Esophagus muscularis mucosa (tissue), 4 donors: ENCODE data around the gene P4HB. TPM values are rescaled to one million over a fixed set of nuclear protein-coding genes. Genes with fewer than 3 reads are reported as not detected.

ENCODE experiments used
- DNase-seq: peaks from one replicate; pipeline ENCODE4 v3.0.0-alpha.2; 2017; ENCODE audit errors: extremely low spot score
- H3K27ac ChIP-seq, 4 donors: fragments of 200-600 bp; sonication (generic); replicated peaks in 1 of 4; 1 replicate in 3 of 4; 2 replicates in 1 of 4; pipeline ENCODE4 v1.5.1; 2016 to 2019; ENCODE audit warnings: mild to moderate bottlenecking in 1 of 4
- H3K27me3 ChIP-seq, 4 donors: fragments of 200-600 bp; sonication (generic); one replicate each; pipeline versions ENCODE4 v1.5.1 to v1.6.0; 2016 to 2019
- H3K36me3 ChIP-seq, 4 donors: fragments of 200-600 bp; sonication (generic); one replicate each; pipeline ENCODE4 v1.5.1; 2016 to 2019
- H3K4me1 ChIP-seq, 4 donors: fragments of 200-600 bp; sonication (generic); one replicate each; pipeline ENCODE4 v1.5.1; 2016 to 2019
- H3K4me3 ChIP-seq, 4 donors: fragments of 200-600 bp; sonication (generic); 1 replicate in 2 of 4; 2 replicates in 2 of 4; pipeline ENCODE4 v1.5.1; 2016 to 2019; ENCODE audit warnings: mild to moderate bottlenecking in 4 of 4, moderate library complexity in 1 of 4
- H3K9me3 ChIP-seq, 4 donors: fragments of 200-600 bp; sonication (generic); 1 replicate in 3 of 4; 2 replicates in 1 of 4; pipeline ENCODE4 v1.5.1; 2016 to 2019
- CTCF ChIP-seq, 3 experiments: fragments of 200-600 bp in 2 of 3; fragments of 450-650 bp in 1 of 3; sonication (generic) in 2 of 3; IDR thresholded peaks; one replicate each; pipeline ENCODE4 v1.5.1; 2017 to 2019; ENCODE audit warnings: antibody characterized with exemption in 3 of 3, mild to moderate bottlenecking in 2 of 3, moderate library complexity in 1 of 3
- EP300 ChIP-seq: sonication (generic); formaldehyde crosslinking; IDR thresholded peaks from one replicate; pipeline ENCODE4 v1.6.1; 2017; ENCODE audit warnings: antibody characterized with exemption
- POLR2A ChIP-seq: fragments of 450-650 bp; IDR thresholded peaks from one replicate; pipeline ENCODE4 v1.6.1; 2017; ENCODE audit warnings: antibody characterized with exemption, moderate library complexity, mild to moderate bottlenecking, low read depth
- POLR2AphosphoS5 ChIP-seq, 2 donors: sonication (generic); formaldehyde crosslinking; IDR thresholded peaks; one replicate each; pipeline ENCODE4 v1.6.1; 2017; ENCODE audit warnings: antibody characterized with exemption in 2 of 2
- WGBS: methylation state at CpG from one replicate; pipeline ENCODE4 v1.1.5; 2018; 5-methylcytosine and 5-hydroxymethylcytosine counted together
- intact Hi-C: fragments of 100-400 bp; cut with DNase I; formaldehyde crosslinking; loops from one replicate; pipeline ENCODE4 v1.15.1; 2023
- total RNA-seq, 4 donors: library from RNA; depleted of rRNA; stranded (reverse); fragments of >200 nt; gene quantifications; one replicate each; pipeline versions ENCODE4 v1.1.0 to v1.2.1, GENCODE V29; 2016

P4HB gene
- total RNA-seq, 4 donors from 2014 or later: 269 to 334 (median 313) TPM

GRCh38 chr17:81865733-81866439 is 5.6 kb upstream of the P4HB start:
- no peak for DNase-seq
- intact Hi-C loops: no loop called here
- Histone ChIP-seq H3K4me1 (peaks cover 61 to 83% (median 69%) of the 10 kb centered on the region in 4 donors), H3K27ac (peak overlapping the region; percentile 9 to 99 (median 22)), H3K36me3 (peaks cover 17 to 51% (median 34%) of the 10 kb centered on the region in 4 donors), H3K9me3 (no peaks in the 10 kb centered on the region), H3K27me3 (no peaks in the 10 kb centered on the region), H3K4me3 (no peak overlapping the region)
- 73% methylated on average over 13 of the region's 18 CpGs for WGBS
- TF ChIP-seq POLR2AphosphoS5 (IDR thresholded peaks at IDR 0.05): peak in 1 of 2 donors; percentile 19
- no peak for TF ChIP-seq POLR2A

GRCh38 chr17:81865358-81865732 is 5.0 kb upstream of the P4HB start:
- DNase-seq: no peak
- peaks cover 17 to 51% (median 34%) of the 10 kb centered on the region in 4 donors for H3K36me3 ChIP-seq
- intact Hi-C loops: no loop called here
- peaks cover 61 to 79% (median 68%) of the 10 kb centered on the region in 4 donors for H3K4me1 ChIP-seq
- no peaks in the 10 kb centered on the region for H3K27me3 ChIP-seq
- TF ChIP-seq CTCF (IDR thresholded peaks at IDR 0.05) (no peak), POLR2A (no peak), POLR2AphosphoS5 (IDR thresholded peaks at IDR 0.05) (no peak), EP300 (no peak)
- H3K4me3 ChIP-seq: no peak overlapping the region
- H3K9me3 ChIP-seq: no peaks in the 10 kb centered on the region
- 94% methylated on average over 8 of the region's 8 CpGs for WGBS
- H3K27ac ChIP-seq: peak overlapping the region in 2 of 4 donors; percentile 9 to 34

- peaks cover 12 to 43% (median 27%) of the 10 kb centered on the region in 4 donors for H3K36me3 ChIP-seq
Observed at GRCh38 chr17:81863833-81864768, 3.8 kb upstream of the P4HB start.

GRCh38 chr17:81863123-81863675 is 2.9 kb upstream of the P4HB start:
- no peak overlapping the region for H3K4me3 ChIP-seq
- no peak for TF ChIP-seq POLR2A
- no peak for TF ChIP-seq EP300
- TF ChIP-seq CTCF (IDR thresholded peaks at IDR 0.05): no peak
- no peak for TF ChIP-seq POLR2AphosphoS5 (IDR thresholded peaks at IDR 0.05)
- peak overlapping the region in 3 of 4 donors; percentile 3 to 11 (median 11) for H3K27ac ChIP-seq
- intact Hi-C loops: loop anchor here (5.0 kb wide), 1 partner anchor 54 kb away; the partner anchor contains the start of gene SIRT7
- no peaks in the 10 kb centered on the region for H3K27me3 ChIP-seq
- no peak for DNase-seq
- H3K9me3 ChIP-seq: no peaks in the 10 kb centered on the region
- peaks cover 11 to 43% (median 27%) of the 10 kb centered on the region in 4 donors for H3K36me3 ChIP-seq
- H3K4me1 ChIP-seq: peaks cover 57 to 76% (median 64%) of the 10 kb centered on the region in 4 donors
- 75% methylated on average over 6 of the region's 6 CpGs for WGBS

More at GRCh38 chr17:81863833-81864768, 3.8 kb upstream of the P4HB start:
- intact Hi-C loops: loop anchor here (5.0 kb wide), 1 partner anchor 53 kb away; the partner anchor contains the start of gene SIRT7
- WGBS: 76% methylated on average over 7 of the region's 9 CpGs
- H3K27me3 ChIP-seq: no peaks in the 10 kb centered on the region
- no peak for DNase-seq
- H3K4me1 ChIP-seq: peaks cover 57 to 76% (median 64%) of the 10 kb centered on the region in 4 donors
- peak overlapping the region in 1 of 4 donors; percentile 11 for H3K27ac ChIP-seq
- no peak overlapping the region for H3K4me3 ChIP-seq
- TF ChIP-seq CTCF (IDR thresholded peaks at IDR 0.05) (no peak), EP300 (no peak), POLR2AphosphoS5 (IDR thresholded peaks at IDR 0.05) (no peak), POLR2A (no peak)
- no peaks in the 10 kb centered on the region for H3K9me3 ChIP-seq
